PC-9 (cell line): Measurements from ENCODE around the gene CYP11A1.

Source experiments
- CTCF ChIP-seq: fragments of 200-600 bp; sonication (generic); conservative IDR thresholded peaks from 2 replicates; pipeline ENCODE4 v1.6.1; 2017; ENCODE audit warnings: mixed run types, antibody characterized with exemption, mild to moderate bottlenecking, moderate library complexity
- EZH2 ChIP-seq: fragments of 200-600 bp; sonication (generic); IDR thresholded peaks from 2 replicates; pipeline ENCODE4 v1.8.0; 2017; ENCODE audit warnings: antibody characterized with exemption, low read depth

- TF ChIP-seq EZH2 (no peak), CTCF (no peak)
Measured at GRCh38 chr15:74392902-74393301, 25.5 kb upstream of the CYP11A1 start.
